HEK293T (cell line): ENCODE measurements around the gene SMPDL3B.

Experiments used
- ARNT ChIP-seq: fragments of 450-650 bp; IDR thresholded peaks from 2 replicates; pipeline ENCODE4 v1.6.1; 2017; ENCODE audit warnings: mild to moderate bottlenecking
- ELF4 ChIP-seq: fragments of 450-650 bp; IDR thresholded peaks from 2 replicates; pipeline ENCODE4 v1.6.1; 2017; ENCODE audit warnings: antibody characterized with exemption
- FOXK2 ChIP-seq: fragments of 450-650 bp; IDR thresholded peaks from 2 replicates; pipeline ENCODE4 v1.6.1; 2016; ENCODE audit warnings: mild to moderate bottlenecking
- FOXM1 ChIP-seq: fragments of 450-650 bp; IDR thresholded peaks from 2 replicates; pipeline ENCODE4 v1.6.1; 2017; ENCODE audit warnings: mild to moderate bottlenecking, borderline replicate concordance
- LEF1 ChIP-seq: fragments of 450-650 bp; IDR thresholded peaks from 2 replicates; pipeline ENCODE4 v1.6.1; 2017; ENCODE audit warnings: mild to moderate bottlenecking, borderline replicate concordance
- SP1 ChIP-seq: fragments of 450-650 bp; IDR thresholded peaks from 2 replicates; pipeline ENCODE4 v1.6.1; 2017
- SUZ12 ChIP-seq: fragments of 450-650 bp; IDR thresholded peaks from 2 replicates; pipeline ENCODE4 v1.6.1; 2016; ENCODE audit warnings: mild to moderate bottlenecking
- TARDBP ChIP-seq: fragments of 450-650 bp; IDR thresholded peaks from 2 replicates; pipeline ENCODE4 v1.6.1; 2016
- ZNF384 ChIP-seq: fragments of 450-650 bp; IDR thresholded peaks from 2 replicates; pipeline ENCODE4 v1.6.1; 2016

GRCh38 chr1:27994060-27994459 is 59.3 kb downstream of the SMPDL3B start:
- TF ChIP-seq ARNT (no peak), FOXK2 (no peak), FOXM1 (no peak), SUZ12 (no peak), ZNF384 (no peak), ELF4 (no peak), SP1 (no peak), LEF1 (no peak), TARDBP (no peak)
